ENCODE data around the gene SUSD3. TPM values are rescaled to one million over a fixed set of nuclear protein-coding genes. Genes with fewer than 3 reads are reported as not detected.

SUSD3 gene
- total RNA-seq, 1 experiment from 2014 or later: 9.0 TPM

GRCh38 chr9:93053781-93054331, 4.6 kb upstream of the SUSD3 start:
- Histone ChIP-seq H4K20me1 (ENCODE audit: control insufficient read depth, insufficient read depth, insufficient read length) (no peaks in the 10 kb centered on the region), H3K4me2 (ENCODE audit: insufficient read depth, insufficient read length, low read length) (no peak overlapping the region), H2BK120ac (ENCODE audit: low read depth, low read length, poor library complexity, severe bottlenecking) (no peak overlapping the region), H4K8ac (replicated peaks; ENCODE audit: insufficient read length, low read depth, low read length) (no peak overlapping the region), H3K23me2 (ENCODE audit: insufficient read length, low read depth, low read length, poor library complexity, severe bottlenecking) (no peaks in the 10 kb centered on the region), H3K79me1 (ENCODE audit: insufficient read depth, low read depth, low read length, poor library complexity, severe bottlenecking) (no peaks in the 10 kb centered on the region), H3K18ac (ENCODE audit: insufficient read length, low read depth, low read length) (no peak overlapping the region), H2BK15ac (ENCODE audit: low read depth, low read length) (no peak overlapping the region), H3K4me1 (ENCODE audit: insufficient read depth, low read length) (no peaks in the 10 kb centered on the region), H3K4ac (ENCODE audit: low read depth, low read length) (no peak overlapping the region), H2BK20ac (ENCODE audit: low read depth, low read length, poor library complexity, severe bottlenecking) (no peak overlapping the region), H3K56ac (ENCODE audit: insufficient read length, low read depth, low read length) (no peak overlapping the region), H2AK5ac (ENCODE audit: insufficient read length, low read length) (no peak overlapping the region), H3K23ac (ENCODE audit: insufficient read length, low read depth, low read length) (no peak overlapping the region), H3T11ph (ENCODE audit: low read length) (no peak overlapping the region), H3K27me3 (ENCODE audit: insufficient read depth, low read length) (no peaks in the 10 kb centered on the region), H4K91ac (ENCODE audit: insufficient read length, low read depth, low read length) (no peak overlapping the region), H2BK12ac (ENCODE audit: insufficient read length, low read depth, low read length) (no peak overlapping the region), H3K14ac (ENCODE audit: insufficient read depth, low read length) (no peak overlapping the region), H3K79me2 (ENCODE audit: insufficient read depth, low read length) (no peaks in the 10 kb centered on the region), H3K9ac (ENCODE audit: extremely low read depth, insufficient read length, low read length) (no peak overlapping the region), H2AFZ (ENCODE audit: low read length) (no peak overlapping the region), H3K9me3 (ENCODE audit: control insufficient read depth, low read depth, low read length) (no peaks in the 10 kb centered on the region), H4K5ac (ENCODE audit: insufficient read length, low read depth, low read length) (no peak overlapping the region), H3K27ac (ENCODE audit: insufficient read length, low read depth, low read length) (no peak overlapping the region), H2BK5ac (ENCODE audit: insufficient read length, low read length) (no peak overlapping the region)
- no peaks in the 10 kb centered on the region for H3K9me3 Mint-ChIP-seq
- H3K27me3 Mint-ChIP-seq (ENCODE audit: low read depth): peaks cover 30% of the 10 kb centered on the region
- H3K36me3 Mint-ChIP-seq (ENCODE audit: insufficient read depth in 1 of 3, low read depth in 3 of 3): no peaks in the 10 kb centered on the region
- peaks cover 34 to 36% of the 10 kb centered on the region in 2 experiments for H3K4me1 Mint-ChIP-seq
- no peak for TF ChIP-seq CTCF (conservative IDR thresholded peaks at IDR 0.05)
- no CpG with 5 or more reads among the region's 5 CpGs for WGBS (ENCODE audit: extremely low coverage, insufficient read length, low lambda C conversion rate)
- H3K4me3 Mint-ChIP-seq: no peak overlapping the region
- DNase-seq: no peak
- H3K27ac Mint-ChIP-seq: no peak overlapping the region

All from H9 (cell line).